ENCODE data around the gene DYNLT2B.
"Not testable (repeated sequence)": the region's sequence is repeated elsewhere in the genome, so short reads cannot be mapped to it uniquely, and the experiment has no call there.

DYNLT2B gene

DNA sequence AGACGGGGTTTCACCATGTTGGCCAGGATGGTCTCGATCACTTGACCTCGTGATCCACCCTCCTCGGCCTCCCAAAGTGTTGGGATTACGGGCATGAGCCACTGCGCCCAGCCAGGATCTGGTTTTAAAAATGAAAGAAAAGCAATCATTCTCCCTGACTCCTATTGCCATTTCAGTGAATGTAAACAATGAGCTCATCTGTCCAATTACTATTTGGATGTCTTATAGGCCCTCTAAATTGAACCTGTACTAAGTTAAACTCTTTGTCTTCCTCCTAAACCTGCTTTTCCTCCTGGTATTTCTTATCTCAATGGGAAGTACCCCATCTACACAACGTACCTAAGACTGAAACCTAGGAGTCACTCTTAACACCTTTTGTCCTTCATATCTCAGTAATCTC is 54.2 kb downstream of the DYNLT2B start:
- peaks cover 8% of the 10 kb centered on the region for H3K4me1 ChIP-seq (ENCODE audit: control insufficient read depth, insufficient read depth, low read length)
- no peak overlapping the region for H3K4me3 ChIP-seq (ENCODE audit: low read depth, low read length)
- H3K27me3 ChIP-seq (ENCODE audit: control insufficient read depth, insufficient read depth, low read length), result no peaks in the 10 kb centered on the region
- no peak overlapping the region for H3K9ac ChIP-seq (ENCODE audit: low read depth, low read length)
- H3K9me3 ChIP-seq (ENCODE audit: control insufficient read depth, insufficient read depth, low read length), result no peaks in the 10 kb centered on the region
- H3K36me3 ChIP-seq (ENCODE audit: control insufficient read depth, insufficient read depth, low read length), result peaks cover 7% of the 10 kb centered on the region

- H3K9ac ChIP-seq (ENCODE audit: low read depth, low read length), result no peak overlapping the region
- H3K4me1 ChIP-seq (ENCODE audit: control insufficient read depth, insufficient read depth, low read length), result peaks cover 5% of the 10 kb centered on the region
- H3K36me3 ChIP-seq (ENCODE audit: control insufficient read depth, insufficient read depth, low read length), result peaks cover 1% of the 10 kb centered on the region
- no peak overlapping the region for H3K4me3 ChIP-seq (ENCODE audit: low read depth, low read length)
- H3K9me3 ChIP-seq (ENCODE audit: control insufficient read depth, insufficient read depth, low read length), result no peaks in the 10 kb centered on the region
- H3K27me3 ChIP-seq (ENCODE audit: control insufficient read depth, insufficient read depth, low read length), result no peaks in the 10 kb centered on the region
Observed at GRCh38 chr3:196260784-196261183, 57.3 kb downstream of the DYNLT2B start.

DNA sequence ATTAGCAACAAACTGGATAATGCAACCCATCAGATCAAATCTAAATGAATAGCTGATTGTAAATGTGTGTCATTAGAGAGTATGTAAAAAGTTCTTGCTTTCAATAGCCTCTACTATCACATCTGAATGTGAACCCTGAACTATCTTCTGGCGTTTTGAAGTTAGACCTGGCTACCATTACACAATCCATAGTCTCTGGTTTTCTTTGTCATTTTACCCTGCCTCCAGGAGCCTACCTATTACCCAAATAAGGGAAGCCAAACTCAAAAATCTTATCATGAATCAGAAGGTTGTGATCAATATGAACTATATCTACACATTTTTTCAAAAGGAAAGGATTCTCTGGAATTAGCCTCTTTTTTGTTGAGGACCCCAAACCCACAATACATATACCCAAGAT is 62.3 kb downstream of the DYNLT2B start:
- H3K4me3 ChIP-seq (ENCODE audit: low read depth, low read length), result no peak overlapping the region
- H3K36me3 ChIP-seq (ENCODE audit: control insufficient read depth, insufficient read depth, low read length), result peaks cover 3% of the 10 kb centered on the region
- no peaks in the 10 kb centered on the region for H3K27me3 ChIP-seq (ENCODE audit: control insufficient read depth, insufficient read depth, low read length)
- no peaks in the 10 kb centered on the region for H3K4me1 ChIP-seq (ENCODE audit: control insufficient read depth, insufficient read depth, low read length)
- H3K9ac ChIP-seq (ENCODE audit: low read depth, low read length), result no peak overlapping the region
- H3K9me3 ChIP-seq (ENCODE audit: control insufficient read depth, insufficient read depth, low read length), result no peaks in the 10 kb centered on the region

GRCh38 chr3:196254376-196255283 is 63.4 kb downstream of the DYNLT2B start:
- H3K4me3 ChIP-seq (ENCODE audit: low read depth, low read length), result no peak overlapping the region
- H3K36me3 ChIP-seq (ENCODE audit: control insufficient read depth, insufficient read depth, low read length), result peaks cover 3% of the 10 kb centered on the region
- no peaks in the 10 kb centered on the region for H3K4me1 ChIP-seq (ENCODE audit: control insufficient read depth, insufficient read depth, low read length)
- H3K9me3 ChIP-seq (ENCODE audit: control insufficient read depth, insufficient read depth, low read length), result no peaks in the 10 kb centered on the region
- no peak overlapping the region for H3K9ac ChIP-seq (ENCODE audit: low read depth, low read length)
- no peaks in the 10 kb centered on the region for H3K27me3 ChIP-seq (ENCODE audit: control insufficient read depth, insufficient read depth, low read length)

DNA sequence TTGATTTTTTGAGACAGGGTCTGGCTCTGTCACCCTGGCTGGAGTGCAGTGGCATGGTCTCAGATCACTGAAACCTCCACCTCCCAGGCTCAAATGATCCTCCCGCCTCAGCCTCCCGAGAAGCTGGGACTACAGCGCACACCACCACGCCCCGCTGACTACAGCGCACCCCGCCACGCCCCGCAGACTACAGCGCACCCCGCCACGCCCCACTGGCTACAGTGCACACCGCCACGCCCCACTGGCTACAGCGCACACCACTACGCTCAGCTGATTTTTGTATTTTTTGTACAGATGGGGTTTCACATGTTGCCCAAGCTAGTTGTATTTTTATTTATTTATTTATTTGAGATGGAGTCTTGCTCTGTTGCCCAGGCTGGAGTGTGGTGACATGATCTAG is 66.1 kb downstream of the DYNLT2B start:
- Histone ChIP-seq H3K27me3 (ENCODE audit: control insufficient read depth, insufficient read depth, low read length) (no peaks in the 10 kb centered on the region), H3K9ac (ENCODE audit: low read depth, low read length) (no peak overlapping the region), H3K9me3 (ENCODE audit: control insufficient read depth, insufficient read depth, low read length) (no peaks in the 10 kb centered on the region), H3K36me3 (ENCODE audit: control insufficient read depth, insufficient read depth, low read length) (peaks cover 6% of the 10 kb centered on the region), H3K4me3 (ENCODE audit: low read depth, low read length) (no peak overlapping the region), H3K4me1 (ENCODE audit: control insufficient read depth, insufficient read depth, low read length) (no peaks in the 10 kb centered on the region)

DNA sequence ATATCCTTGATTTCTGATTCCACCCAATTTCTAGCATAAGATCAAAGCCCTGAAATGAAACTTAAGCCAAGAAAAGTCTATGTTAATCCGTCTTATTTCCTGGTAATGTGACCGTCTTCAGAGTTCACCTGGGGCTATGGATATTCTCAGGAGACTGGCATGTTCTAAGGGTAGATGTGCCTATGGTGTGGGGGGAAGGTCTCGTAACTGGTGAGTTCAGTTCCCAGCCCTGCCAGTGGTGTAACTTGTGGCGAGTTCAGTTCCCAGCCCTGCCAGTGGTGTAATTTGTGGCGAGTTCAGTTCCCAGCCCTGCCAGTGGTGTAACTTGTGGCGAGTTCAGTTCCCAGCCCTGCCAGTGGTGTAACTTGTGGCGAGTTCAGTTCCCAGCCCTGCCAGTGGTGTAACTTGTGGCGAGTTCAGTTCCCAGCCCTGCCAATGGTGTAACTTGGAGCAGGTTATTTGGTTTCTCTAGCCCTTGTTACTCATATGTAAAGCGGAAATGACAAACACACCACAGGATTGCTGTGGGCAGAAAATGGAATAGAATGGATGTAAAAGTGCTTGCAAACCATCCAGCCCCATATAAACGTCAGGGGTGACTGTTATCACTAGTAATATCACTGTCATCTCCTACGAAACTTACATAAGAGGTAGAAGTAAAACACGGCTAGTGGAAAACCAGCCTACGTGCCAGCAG is 71.3 kb downstream of the DYNLT2B start:
- H3K4me3 ChIP-seq (ENCODE audit: low read depth, low read length), result no peak overlapping the region
- H3K36me3 ChIP-seq (ENCODE audit: control insufficient read depth, insufficient read depth, low read length), result peaks cover 17% of the 10 kb centered on the region
- no peaks in the 10 kb centered on the region for H3K27me3 ChIP-seq (ENCODE audit: control insufficient read depth, insufficient read depth, low read length)
- H3K9me3 ChIP-seq (ENCODE audit: control insufficient read depth, insufficient read depth, low read length), result no peaks in the 10 kb centered on the region
- H3K4me1 ChIP-seq (ENCODE audit: control insufficient read depth, insufficient read depth, low read length), result no peaks in the 10 kb centered on the region
- H3K9ac ChIP-seq (ENCODE audit: low read depth, low read length), result no peak overlapping the region

GRCh38 chr3:196244166-196244565 is 73.9 kb downstream of the DYNLT2B start:
- H3K4me1 ChIP-seq (ENCODE audit: control insufficient read depth, insufficient read depth, low read length); H3K27me3 ChIP-seq (ENCODE audit: control insufficient read depth, insufficient read depth, low read length); H3K4me3 ChIP-seq (ENCODE audit: low read depth, low read length); H3K9ac ChIP-seq (ENCODE audit: low read depth, low read length); H3K9me3 ChIP-seq (ENCODE audit: control insufficient read depth, insufficient read depth, low read length): not testable (repeated sequence)
- peaks cover 20% of the 10 kb centered on the region for H3K36me3 ChIP-seq (ENCODE audit: control insufficient read depth, insufficient read depth, low read length)

- Histone ChIP-seq H3K27me3 (ENCODE audit: control insufficient read depth, insufficient read depth, low read length) (no peaks in the 10 kb centered on the region), H3K36me3 (ENCODE audit: control insufficient read depth, insufficient read depth, low read length) (peaks cover 20% of the 10 kb centered on the region), H3K4me1 (ENCODE audit: control insufficient read depth, insufficient read depth, low read length) (no peaks in the 10 kb centered on the region), H3K9ac (ENCODE audit: low read depth, low read length) (no peak overlapping the region), H3K9me3 (ENCODE audit: control insufficient read depth, insufficient read depth, low read length) (no peaks in the 10 kb centered on the region), H3K4me3 (ENCODE audit: low read depth, low read length) (no peak overlapping the region)
Observed at GRCh38 chr3:196241704-196242103, 76.3 kb downstream of the DYNLT2B start.

All from iPS-15b (cell line).